ENCODE measurements around the gene ZNF418. TPM values are rescaled to one million over a fixed set of nuclear protein-coding genes. Genes with fewer than 3 reads are reported as not detected.

ZNF418 gene
- total and polyA plus RNA-seq, 11 donors: 3.5 to 17.0 (median 10.2) TPM

DNA sequence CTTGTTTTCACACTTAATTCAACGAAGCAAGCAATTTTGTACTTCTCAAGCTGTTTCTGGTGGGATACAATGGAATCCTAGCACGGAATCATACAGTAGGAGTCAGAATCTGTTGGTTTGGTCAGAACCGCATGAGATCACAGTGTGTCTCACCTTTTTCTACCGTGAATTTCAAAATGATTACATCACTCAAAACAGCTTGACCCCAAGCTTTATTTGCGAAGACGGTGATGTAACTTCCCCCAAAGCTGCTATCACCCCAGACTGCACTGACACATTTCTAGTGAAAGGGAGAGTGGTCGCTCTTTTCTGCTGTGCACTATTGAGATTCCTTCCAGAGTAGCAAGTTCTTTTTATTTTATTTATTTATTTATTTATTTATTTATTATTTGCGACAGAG is 29.6 kb upstream of the ZNF418 start:
- intact Hi-C loops (cut with DNase I): loop anchor here in 1 of 10 donors (10.0 kb wide), 1 partner anchor 1380 kb away; no protein-coding TSS in a partner anchor
- DNase-seq (no peak), ATAC-seq (no peak)
- 82 to 96% (median 85%) methylated on average over 8 of the region's 8 CpGs for WGBS, 4 donors
- H3K4me3 ChIP-seq: no peak overlapping the region
- no peak overlapping the region for H3K27ac ChIP-seq
- H3K4me1 ChIP-seq: no peaks in the 10 kb centered on the region
- no peaks in the 10 kb centered on the region for H3K27me3 ChIP-seq
- TF ChIP-seq, protein P1, sequence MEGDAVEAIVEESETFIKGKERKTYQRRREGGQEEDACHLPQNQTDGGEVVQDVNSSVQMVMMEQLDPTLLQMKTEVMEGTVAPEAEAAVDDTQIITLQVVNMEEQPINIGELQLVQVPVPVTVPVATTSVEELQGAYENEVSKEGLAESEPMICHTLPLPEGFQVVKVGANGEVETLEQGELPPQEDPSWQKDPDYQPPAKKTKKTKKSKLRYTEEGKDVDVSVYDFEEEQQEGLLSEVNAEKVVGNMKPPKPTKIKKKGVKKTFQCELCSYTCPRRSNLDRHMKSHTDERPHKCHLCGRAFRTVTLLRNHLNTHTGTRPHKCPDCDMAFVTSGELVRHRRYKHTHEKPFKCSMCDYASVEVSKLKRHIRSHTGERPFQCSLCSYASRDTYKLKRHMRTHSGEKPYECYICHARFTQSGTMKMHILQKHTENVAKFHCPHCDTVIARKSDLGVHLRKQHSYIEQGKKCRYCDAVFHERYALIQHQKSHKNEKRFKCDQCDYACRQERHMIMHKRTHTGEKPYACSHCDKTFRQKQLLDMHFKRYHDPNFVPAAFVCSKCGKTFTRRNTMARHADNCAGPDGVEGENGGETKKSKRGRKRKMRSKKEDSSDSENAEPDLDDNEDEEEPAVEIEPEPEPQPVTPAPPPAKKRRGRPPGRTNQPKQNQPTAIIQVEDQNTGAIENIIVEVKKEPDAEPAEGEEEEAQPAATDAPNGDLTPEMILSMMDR (IDR thresholded peaks at IDR 0.05): no peak
- TF ChIP-seq POLR2A (IDR thresholded peaks at IDR 0.05): no peak
- H3K9me3 ChIP-seq: peaks cover 0 to 100% (median 55%) of the 10 kb centered on the region in 12 donors
- peaks cover 0 to 75% (median 4%) of the 10 kb centered on the region in 9 donors for H3K36me3 ChIP-seq

DNA sequence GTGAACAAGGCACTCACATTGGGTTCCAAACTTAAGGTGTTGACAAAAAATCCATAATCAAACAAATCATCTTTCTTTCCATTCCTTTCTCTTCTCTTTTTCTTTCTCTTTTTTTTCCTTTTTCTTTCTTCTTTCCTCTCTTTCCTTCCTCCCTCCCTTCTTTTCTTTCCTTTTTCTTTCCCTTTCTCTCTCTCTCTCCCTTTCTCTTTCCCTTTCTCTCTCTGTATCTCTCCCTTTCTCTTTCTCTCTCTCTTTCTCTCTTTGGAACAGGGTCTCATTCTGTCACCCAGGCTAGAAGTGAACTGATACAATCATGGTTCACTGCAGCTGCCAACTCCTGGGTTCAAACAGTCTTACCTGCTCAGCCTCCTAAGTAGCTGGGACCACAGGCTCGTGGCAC is 26.6 kb upstream of the ZNF418 start:
- intact Hi-C loops (cut with DNase I): loop anchor here in 1 of 10 donors (10.0 kb wide), 1 partner anchor 1377 kb away; no protein-coding TSS in a partner anchor
- TF ChIP-seq, protein P1 (IDR thresholded peaks at IDR 0.05): no peak
- TF ChIP-seq POLR2A (IDR thresholded peaks at IDR 0.05): no peak
- 85 to 92% (median 86%) methylated on average over 1 of the region's 1 CpG for WGBS, 4 donors
- Histone ChIP-seq H3K27me3 (no peaks in the 10 kb centered on the region), H3K9me3 (peaks cover 0 to 97% (median 35%) of the 10 kb centered on the region in 12 donors), H3K4me1 (no peaks in the 10 kb centered on the region), H3K36me3 (peaks cover 0 to 60% (median 0%) of the 10 kb centered on the region in 9 donors), H3K27ac (no peak overlapping the region), H3K4me3 (no peak overlapping the region)
- DNase-seq (no peak), ATAC-seq (no peak)

DNA sequence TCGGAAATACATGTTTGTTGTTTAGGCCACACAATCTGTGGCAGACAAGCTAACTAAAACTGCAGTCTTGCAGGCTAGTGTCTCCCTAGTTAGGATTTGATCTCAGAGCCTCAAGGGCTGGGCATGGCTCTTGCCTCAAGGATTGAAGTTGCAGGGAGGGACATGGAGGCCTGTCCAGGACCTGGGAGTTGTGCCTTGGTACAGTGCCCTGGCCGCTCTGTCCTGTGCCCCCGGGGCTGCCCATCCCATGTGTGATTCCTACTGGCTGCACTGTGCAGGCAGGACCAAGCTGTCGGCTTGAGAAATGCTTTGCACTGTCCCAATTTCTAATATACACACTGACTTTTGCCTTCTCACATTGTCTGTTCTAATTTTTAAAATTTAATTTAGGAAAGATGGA is 19.8 kb upstream of the ZNF418 start:
- Histone ChIP-seq H3K9me3 (peaks cover 0 to 41% (median 2%) of the 10 kb centered on the region in 12 donors), H3K36me3 (peaks cover 0 to 16% (median 0%) of the 10 kb centered on the region in 9 donors), H3K4me1 (no peaks in the 10 kb centered on the region), H3K27me3 (no peaks in the 10 kb centered on the region), H3K27ac (no peak overlapping the region), H3K4me3 (no peak overlapping the region)
- intact Hi-C loops (cut with DNase I): no loop called here
- ATAC-seq (no peak), DNase-seq (no peak)
- WGBS, 4 donors: 84 to 95% (median 89%) methylated on average over 4 of the region's 4 CpGs
- TF ChIP-seq POLR2A (IDR thresholded peaks at IDR 0.05): no peak
- TF ChIP-seq, protein P1 (IDR thresholded peaks at IDR 0.05): no peak

- Histone ChIP-seq H3K36me3 (no peaks in the 10 kb centered on the region), H3K9me3 (peaks cover 0 to 28% (median 0%) of the 10 kb centered on the region in 12 donors), H3K4me1 (peaks cover 0 to 24% (median 12%) of the 10 kb centered on the region in 12 donors), H3K27me3 (no peaks in the 10 kb centered on the region), H3K27ac (no peak overlapping the region), H3K4me3 (no peak overlapping the region)
- ATAC-seq (no peak), DNase-seq (no peak)
- WGBS, 4 donors: 90 to 93% (median 92%) methylated on average over 8 to 12 of the region's 12 CpGs
- intact Hi-C loops (cut with DNase I): loop anchor here in 1 of 10 donors (10.0 kb wide), 1 partner anchor 205 kb away; the partner anchor contains the start of gene ZNF329
- TF ChIP-seq, protein P1 (IDR thresholded peaks at IDR 0.05): no peak
- TF ChIP-seq POLR2A (IDR thresholded peaks at IDR 0.05): no peak
These were observed 14.5 kb upstream of the ZNF418 start for GRCh38 chr19:57949702-57950101.

Data from heart left ventricle (tissue), 16 donors.